Calu3 (cell line): ENCODE results near the gene SLC24A3. TPM values are rescaled to one million over a fixed set of nuclear protein-coding genes. Genes with fewer than 3 reads are reported as not detected.

Source experiments
- BruUV-seq: library from RNA; stranded (reverse); fragments of 400-500 nt; replicated peaks from 2 replicates; lab custom pipeline; 2021; lab: Mats Ljungman, UMichigan
- CTCF ChIA-PET: fragments of 300-600 bp; sonication (Branson Sonifier 250); formaldehyde crosslinking; loops from one replicate; lab custom pipeline; 2022; ENCODE audit warnings: antibody characterized with exemption; lab: Charles Lee
- DNase-seq: peaks from one replicate; pipeline ENCODE4 v3.0.0; 2022
- H3K27ac Mint-ChIP-seq: one replicate; pipeline ENCODE4 v1.8.0; 2022; ENCODE audit warnings: mixed read lengths; ENCODE audit not compliant: unreplicated experiment
- H3K27me3 Mint-ChIP-seq: one replicate; pipeline ENCODE4 v1.8.0; 2022; ENCODE audit warnings: mixed read lengths; ENCODE audit not compliant: unreplicated experiment
- H3K36me3 Mint-ChIP-seq: one replicate; pipeline ENCODE4 v1.8.0; 2022; ENCODE audit warnings: mild to moderate bottlenecking, moderate library complexity, mixed read lengths; ENCODE audit not compliant: insufficient read depth, unreplicated experiment
- H3K4me1 Mint-ChIP-seq: one replicate; pipeline ENCODE4 v1.8.0; 2022; ENCODE audit warnings: mild to moderate bottlenecking, low read depth, mixed read lengths; ENCODE audit not compliant: unreplicated experiment
- H3K4me3 Mint-ChIP-seq: one replicate; pipeline ENCODE4 v1.8.0; 2022; ENCODE audit warnings: mild to moderate bottlenecking, low read depth, moderate library complexity, mixed read lengths; ENCODE audit not compliant: unreplicated experiment
- H3K9me3 Mint-ChIP-seq: one replicate; pipeline ENCODE4 v1.8.0; 2022; ENCODE audit warnings: low read depth, mixed read lengths; ENCODE audit not compliant: unreplicated experiment
- CTCF ChIP-seq: fragments of 200-600 bp; IDR thresholded peaks from one replicate; pipeline ENCODE4 v1.8.0; 2022; ENCODE audit warnings: antibody characterized with exemption; ENCODE audit not compliant: unreplicated experiment
- intact Hi-C: fragments of 100-400 bp; cut with micrococcal nuclease; formaldehyde crosslinking; loops from one replicate; pipeline ENCODE4 v1.10.0; 2022; ENCODE audit not compliant: unreplicated experiment
- total RNA-seq: library from RNA; stranded (reverse); gene quantifications from 2 replicates; pipeline ENCODE4 v1.2.3, GENCODE V29; 2022

SLC24A3 gene
- total RNA-seq, 1 experiment from 2014 or later, result not detected

- DNase-seq, result no peak
- H3K36me3 Mint-ChIP-seq, result peaks cover 4% of the 10 kb centered on the region
- no peak for TF ChIP-seq CTCF
- H3K4me3 Mint-ChIP-seq, result no peak overlapping the region
- no peaks in the 10 kb centered on the region for H3K9me3 Mint-ChIP-seq
- H3K27ac Mint-ChIP-seq, result no peak overlapping the region
- peaks cover 29% of the 10 kb centered on the region for H3K27me3 Mint-ChIP-seq
- CTCF ChIA-PET, result no interaction called here
- intact Hi-C loops, result no loop called here
- H3K4me1 Mint-ChIP-seq, result no peaks in the 10 kb centered on the region
- BruUV-seq, result no TSS peak
Observed at GRCh38 chr20:19715986-19716385, 503.5 kb downstream of the SLC24A3 start.

GRCh38 chr20:19718880-19719279, 506.4 kb downstream of the SLC24A3 start:
- BruUV-seq, result no TSS peak
- Mint-ChIP-seq H3K9me3 (no peaks in the 10 kb centered on the region), H3K4me1 (no peaks in the 10 kb centered on the region), H3K36me3 (peaks cover 4% of the 10 kb centered on the region), H3K4me3 (no peak overlapping the region), H3K27me3 (peaks cover 38% of the 10 kb centered on the region), H3K27ac (no peak overlapping the region)
- CTCF ChIA-PET, result no interaction called here
- intact Hi-C loops, result no loop called here
- no peak for TF ChIP-seq CTCF
- DNase-seq, result no peak

DNA sequence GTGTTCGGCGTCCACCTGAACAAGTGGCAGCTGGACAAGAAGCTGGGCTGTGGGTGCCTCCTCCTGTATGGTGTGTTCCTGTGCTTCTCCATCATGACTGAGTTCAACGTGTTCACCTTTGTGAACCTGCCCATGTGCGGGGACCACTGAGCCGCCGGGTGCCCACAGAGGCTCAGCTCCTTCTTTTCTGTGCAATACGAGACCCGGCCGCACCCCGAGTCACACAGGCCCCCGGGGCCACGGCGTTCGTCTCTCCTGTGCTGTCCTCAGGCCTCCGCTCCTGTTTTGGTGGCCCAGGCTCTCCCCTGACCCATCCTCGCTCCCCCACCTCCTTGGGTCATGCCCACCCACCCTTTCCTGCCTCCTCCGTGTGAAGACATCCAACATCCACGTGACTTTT, 508.5 kb downstream of the SLC24A3 start:
- Mint-ChIP-seq H3K27me3 (peaks cover 38% of the 10 kb centered on the region), H3K4me3 (no peak overlapping the region), H3K27ac (no peak overlapping the region), H3K36me3 (peaks cover 4% of the 10 kb centered on the region), H3K9me3 (no peaks in the 10 kb centered on the region), H3K4me1 (no peaks in the 10 kb centered on the region)
- TF ChIP-seq CTCF, result no peak
- CTCF ChIA-PET, result no interaction called here
- BruUV-seq, result no TSS peak
- DNase-seq, result no peak
- intact Hi-C loops, result no loop called here

DNA sequence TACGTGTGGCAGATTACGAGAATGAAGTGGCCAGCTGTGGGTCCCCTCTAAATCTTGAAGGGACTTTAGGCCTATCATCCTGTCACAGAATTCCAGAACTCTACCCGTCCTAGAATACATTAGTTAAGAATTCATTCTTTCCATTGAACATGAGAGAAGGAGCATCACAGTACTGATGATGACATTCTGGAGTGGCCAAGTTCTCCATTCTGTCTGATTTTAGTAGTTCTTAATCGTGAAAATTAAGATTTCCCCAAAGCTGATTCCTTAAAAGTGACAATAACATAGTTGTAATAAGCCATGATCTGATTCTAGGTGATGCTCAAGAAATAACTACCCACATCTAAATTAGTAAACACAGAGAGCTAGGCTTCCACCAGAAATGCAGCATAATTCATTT, 510.6 kb downstream of the SLC24A3 start:
- intact Hi-C loops, result no loop called here
- CTCF ChIA-PET, result no interaction called here
- DNase-seq, result no peak
- no peaks in the 10 kb centered on the region for H3K9me3 Mint-ChIP-seq
- peaks cover 4% of the 10 kb centered on the region for H3K36me3 Mint-ChIP-seq
- TF ChIP-seq CTCF, result no peak
- H3K27ac Mint-ChIP-seq, result no peak overlapping the region
- no peaks in the 10 kb centered on the region for H3K4me1 Mint-ChIP-seq
- no peak overlapping the region for H3K4me3 Mint-ChIP-seq
- H3K27me3 Mint-ChIP-seq, result peaks cover 38% of the 10 kb centered on the region
- BruUV-seq, result no TSS peak
